Diencephalon (tissue), 1 donor: ENCODE data around the gene SST. TPM values are rescaled to one million over a fixed set of nuclear protein-coding genes. Genes with fewer than 3 reads are reported as not detected.

Experiments
- total RNA-seq: library from RNA; depleted of rRNA; stranded (reverse); fragments of >200 nt; gene quantifications from one replicate; pipeline ENCODE4 v1.2.3, GENCODE V29; 2014

The SST gene
- total RNA-seq: 80.5 TPM

DNA sequence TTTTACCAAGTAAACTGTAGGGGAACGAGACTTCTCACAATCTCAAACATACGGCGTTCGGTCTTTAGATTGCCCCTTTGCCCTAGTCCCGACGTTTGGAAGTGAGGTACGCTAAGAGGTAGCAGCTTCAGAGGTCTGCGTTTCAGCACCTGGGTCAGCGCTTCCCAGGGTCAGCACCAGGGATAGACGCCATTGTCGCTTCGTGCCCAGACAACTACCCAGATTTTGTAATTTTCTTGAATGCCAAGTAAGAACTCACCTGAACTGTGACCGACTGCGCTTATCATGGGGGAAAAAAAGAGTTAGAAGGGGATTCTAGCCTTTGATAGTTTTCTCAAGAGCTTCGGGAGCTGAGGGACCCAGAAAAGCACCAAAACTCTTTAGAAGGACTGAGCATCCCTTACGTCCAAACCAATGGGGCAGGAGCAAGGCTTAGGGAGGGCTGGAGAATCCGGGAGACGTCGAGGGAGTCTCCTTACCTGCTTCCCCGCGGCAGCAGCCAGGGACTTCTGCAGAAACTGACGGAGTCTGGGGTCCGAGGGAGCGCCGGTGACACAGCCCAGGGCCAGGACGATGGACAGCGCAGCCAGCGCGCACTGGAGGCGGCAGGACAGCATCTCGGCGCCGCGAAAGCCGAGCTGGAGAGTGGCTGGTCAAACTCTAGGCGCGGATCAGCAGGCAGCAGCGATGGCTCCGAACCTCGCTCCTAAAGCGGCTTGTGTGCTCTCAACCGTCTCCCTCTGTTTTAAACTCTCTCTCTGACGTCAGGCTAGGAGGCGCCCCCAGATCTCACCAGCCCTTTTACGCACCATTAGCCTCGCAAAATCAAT, at the start of gene SST:
Gene SST, minus strand, starts transcription at position 720 of the 830 bp plus-strand sequence. Its CDS starts 103 bp downstream, at position 617.

DNA sequence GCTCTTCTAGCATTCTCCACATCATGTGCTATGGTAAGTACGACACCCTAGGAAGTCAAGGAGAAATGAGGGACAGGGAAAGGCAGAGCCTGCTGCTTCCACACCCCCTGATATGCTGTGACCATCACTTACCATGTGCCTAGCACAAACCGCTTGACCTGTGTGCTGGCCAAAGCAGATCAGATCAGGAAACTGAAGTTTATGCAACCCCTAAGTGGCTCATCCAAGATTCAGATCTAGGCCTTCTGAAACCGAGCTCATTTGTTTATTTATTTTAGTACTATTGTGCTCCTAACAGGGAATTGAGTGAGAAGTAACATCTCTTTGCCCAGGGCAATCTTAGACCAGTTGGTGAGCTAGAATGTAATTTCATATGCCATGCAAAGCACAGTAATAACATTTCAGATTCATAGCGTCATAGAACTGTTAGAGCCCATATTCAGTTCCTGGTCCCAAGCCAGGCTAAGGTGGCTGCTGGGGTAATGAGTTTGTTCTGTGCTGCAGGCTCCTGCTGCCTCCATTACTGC, 32.4 kb upstream of the SST start, which contains the start of gene RTP2:
Gene RTP2, minus strand, starts transcription at position 51 of the 527 bp plus-strand sequence. CDS start 429 bp downstream, outside the sequence.

Other genes starting within 250 kb of the SST start
- not detected for gene RTP2, start 32.2 kb upstream of the SST start, total RNA-seq
- 8.5 TPM for gene BCL6, start 75.1 kb upstream of the SST start, total RNA-seq